Cerebellar cortex (tissue), 1 donor: ENCODE results near the gene SLC10A7.

Experiments
- DNase-seq: peaks from one replicate; pipeline ENCODE4 v3.0.0-alpha.2; 2015; ENCODE audit warnings: low spot score

Gene SLC10A7

DNA sequence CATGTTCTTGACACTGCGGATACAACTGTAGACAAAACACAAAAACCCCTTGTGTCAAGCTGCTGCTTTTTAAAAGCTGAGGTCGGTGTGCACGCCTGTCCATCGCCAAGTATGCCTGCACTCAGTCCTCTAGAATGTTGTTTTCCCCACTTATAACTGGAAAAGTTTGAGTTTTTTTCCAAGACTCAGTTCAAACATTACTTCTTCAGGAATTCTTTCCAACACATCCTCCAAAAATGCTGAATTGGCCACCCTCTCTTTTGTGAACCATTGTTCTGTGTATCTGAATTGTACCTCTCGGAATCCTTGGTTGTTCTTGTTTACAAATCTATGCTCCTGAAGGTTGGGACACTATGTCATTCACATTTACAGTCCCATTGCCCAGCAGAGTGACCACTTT, 212.8 kb downstream of the SLC10A7 start:
- DNase-seq, result no peak

- DNase-seq, result no peak
Observed at GRCh38 chr4:146302822-146303221, 218.9 kb downstream of the SLC10A7 start.

DNA sequence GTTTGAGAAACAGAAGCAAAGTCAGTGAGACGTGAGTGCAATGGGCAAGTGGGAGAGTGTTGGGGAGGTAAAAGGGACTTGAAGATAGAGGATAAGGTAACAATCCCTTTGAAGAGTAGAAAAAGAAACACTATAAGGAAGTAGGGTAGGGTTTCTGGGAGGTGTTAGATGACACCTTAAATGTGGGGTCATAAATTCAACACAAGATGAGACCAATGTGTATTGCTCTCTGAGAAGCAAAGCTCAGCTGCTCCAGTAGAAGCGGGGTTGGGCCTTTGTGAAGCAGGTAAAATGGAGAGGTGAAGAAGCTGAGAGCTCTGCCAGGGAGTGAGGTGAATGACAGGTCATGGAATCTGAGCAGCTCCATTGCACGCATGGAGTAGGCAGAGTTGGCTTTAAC, 222.1 kb downstream of the SLC10A7 start:
- no peak for DNase-seq

DNA sequence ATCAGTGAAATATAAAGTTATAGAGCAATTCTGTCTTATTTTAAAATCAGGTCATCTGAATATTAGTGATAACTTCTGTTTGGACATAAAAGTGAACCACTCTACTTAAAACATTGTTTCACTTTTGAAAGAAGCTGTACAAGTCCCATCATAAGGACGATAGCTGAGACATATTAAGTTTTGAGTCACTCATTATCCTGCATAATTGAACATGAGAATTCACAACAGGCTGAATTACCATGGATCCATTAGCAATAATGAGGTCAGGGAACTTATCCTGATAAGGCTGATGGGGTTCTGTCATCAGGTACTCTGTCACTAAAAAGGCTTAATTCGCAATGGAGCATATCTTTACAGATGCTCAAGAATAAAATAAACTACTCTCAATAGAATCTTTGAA, 227.0 kb downstream of the SLC10A7 start:
- DNase-seq, result no peak

DNA sequence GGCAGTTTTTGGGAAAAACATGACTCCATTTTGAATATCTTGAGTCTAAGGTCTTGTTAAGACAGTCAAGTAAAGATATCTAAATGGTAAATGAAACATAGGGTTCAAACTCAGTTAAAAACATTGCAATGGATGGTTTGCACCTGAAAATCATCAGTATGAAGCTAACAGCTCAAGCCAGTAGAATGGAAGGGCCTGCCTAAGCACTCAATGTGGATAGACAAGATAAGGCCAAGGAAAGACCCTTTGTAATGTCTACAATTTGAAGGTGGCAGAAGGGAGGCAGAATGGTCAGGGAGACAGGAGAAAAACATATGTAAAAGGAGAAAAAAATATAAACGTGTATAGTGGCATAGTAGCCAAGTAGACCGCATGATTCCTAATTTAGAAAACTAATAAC, 229.2 kb downstream of the SLC10A7 start:
- DNase-seq, result no peak

DNA sequence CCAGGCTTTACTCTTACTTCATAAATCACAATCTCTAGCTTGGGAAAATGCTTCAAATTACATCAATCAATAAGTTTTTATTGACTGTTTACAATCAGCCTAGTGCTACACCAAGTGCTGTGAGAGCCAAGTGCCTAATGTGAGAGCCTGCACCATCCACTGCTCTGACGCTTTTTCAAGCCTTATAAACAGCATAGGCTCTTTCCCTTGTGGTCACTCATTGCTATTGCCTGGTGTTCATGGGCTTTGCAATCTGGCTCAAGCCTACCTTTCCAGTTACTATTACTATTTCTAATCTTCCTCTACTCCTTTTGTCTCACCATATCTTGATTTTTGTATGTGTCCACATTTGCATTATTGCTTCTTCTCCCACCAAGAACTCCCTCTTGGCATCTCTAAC, 230.4 kb downstream of the SLC10A7 start:
- DNase-seq, result no peak

- DNase-seq, result no peak
Observed at GRCh38 chr4:146288193-146288592, 233.5 kb downstream of the SLC10A7 start.

- DNase-seq, result no peak
Observed at GRCh38 chr4:146285037-146285436, 236.7 kb downstream of the SLC10A7 start.

DNA sequence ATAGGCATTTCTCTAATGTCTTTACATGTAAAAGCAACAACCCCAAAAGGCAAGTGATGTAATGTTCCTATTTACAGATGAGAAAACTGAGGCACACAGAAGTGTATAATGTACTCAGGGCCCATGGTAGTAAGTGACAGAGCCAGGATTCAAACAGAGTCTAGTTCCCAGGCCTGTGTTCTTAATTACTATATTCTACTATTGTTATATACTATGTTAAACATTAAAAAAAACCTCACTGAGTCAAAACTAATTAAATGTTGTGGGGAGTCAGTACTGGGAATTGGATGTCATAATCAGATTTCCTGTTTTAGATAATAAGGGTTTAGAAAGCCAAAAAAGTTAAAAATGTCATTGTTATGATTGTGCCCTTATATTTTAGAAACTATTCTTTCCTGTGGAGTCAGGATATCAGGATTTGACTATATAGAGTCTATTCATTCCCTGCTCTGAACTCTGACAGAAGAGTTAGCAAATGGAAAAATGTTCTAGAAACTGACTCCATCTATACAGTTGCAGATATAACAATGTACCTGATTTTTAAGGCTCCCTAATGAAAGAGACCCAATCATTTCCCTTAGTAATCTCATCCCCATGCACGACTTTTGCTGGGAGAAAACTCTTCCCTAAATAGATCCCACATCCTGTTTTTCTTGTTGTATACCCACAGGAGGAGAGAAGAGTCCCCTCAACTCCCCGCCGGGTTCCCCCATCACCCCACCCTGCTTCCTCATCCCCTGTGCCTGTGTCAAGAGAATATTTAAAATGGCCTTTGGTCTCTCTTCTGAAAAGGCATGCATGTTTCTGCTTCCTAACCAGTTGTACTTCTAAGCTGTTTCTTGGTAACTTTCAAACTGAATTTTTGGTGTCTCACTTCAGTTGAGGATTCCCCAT, 237.7 kb downstream of the SLC10A7 start:
- no peak for DNase-seq

GRCh38 chr4:146282657-146283056, 239.1 kb downstream of the SLC10A7 start:
- DNase-seq, result no peak

DNA sequence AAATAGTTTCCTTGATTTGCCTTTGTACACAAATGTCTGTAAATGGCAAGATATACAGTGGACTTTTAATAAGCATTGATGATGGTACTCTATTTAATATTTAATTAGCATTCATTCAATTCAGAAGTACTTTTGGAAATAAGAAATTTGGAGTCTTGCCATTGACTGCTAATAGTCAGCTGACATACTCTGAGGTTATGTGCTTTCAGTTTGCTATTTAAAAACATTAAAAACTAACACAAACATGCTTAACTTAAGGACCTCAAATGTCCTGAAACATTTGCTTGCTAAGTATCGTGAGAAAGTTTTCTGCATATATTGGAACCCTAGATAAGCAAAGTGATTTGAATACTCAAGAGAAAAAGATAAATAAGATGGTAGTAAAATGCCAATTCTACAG, 242.8 kb downstream of the SLC10A7 start:
- no peak for DNase-seq

GRCh38 chr4:146275370-146275769, 246.4 kb downstream of the SLC10A7 start:
- DNase-seq, result no peak

GRCh38 chr4:146274774-146275173, 247.0 kb downstream of the SLC10A7 start:
- DNase-seq, result no peak

- no peak for DNase-seq
Observed at GRCh38 chr4:146273204-146273901, 248.4 kb downstream of the SLC10A7 start.

- no peak for DNase-seq
Observed at GRCh38 chr4:146271466-146271865, 250.3 kb downstream of the SLC10A7 start.

DNA sequence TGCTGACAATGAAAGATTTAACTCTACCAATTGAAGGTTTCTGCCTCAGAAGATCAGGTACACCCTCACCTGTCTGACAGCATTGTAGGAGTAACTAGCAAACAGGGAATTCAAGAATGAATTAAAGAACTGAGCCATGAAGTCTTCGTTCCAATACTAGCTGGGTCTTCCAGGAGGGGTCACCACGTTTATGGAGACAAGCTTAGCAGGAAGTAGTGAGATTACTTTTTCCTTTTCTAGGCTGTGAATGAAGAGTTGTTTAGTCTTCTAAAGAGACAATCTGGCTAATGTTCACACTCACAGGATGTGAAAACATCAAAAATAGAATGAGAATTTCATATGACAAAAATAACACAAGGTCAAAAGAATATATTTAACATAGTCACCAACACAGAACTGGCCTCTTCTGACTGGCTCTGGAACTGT, 252.5 kb downstream of the SLC10A7 start:
- no peak for DNase-seq

GRCh38 chr4:146267826-146268225, 253.9 kb downstream of the SLC10A7 start:
- no peak for DNase-seq

- DNase-seq, result no peak
Observed at GRCh38 chr4:146265950-146266490, 255.7 kb downstream of the SLC10A7 start.

DNA sequence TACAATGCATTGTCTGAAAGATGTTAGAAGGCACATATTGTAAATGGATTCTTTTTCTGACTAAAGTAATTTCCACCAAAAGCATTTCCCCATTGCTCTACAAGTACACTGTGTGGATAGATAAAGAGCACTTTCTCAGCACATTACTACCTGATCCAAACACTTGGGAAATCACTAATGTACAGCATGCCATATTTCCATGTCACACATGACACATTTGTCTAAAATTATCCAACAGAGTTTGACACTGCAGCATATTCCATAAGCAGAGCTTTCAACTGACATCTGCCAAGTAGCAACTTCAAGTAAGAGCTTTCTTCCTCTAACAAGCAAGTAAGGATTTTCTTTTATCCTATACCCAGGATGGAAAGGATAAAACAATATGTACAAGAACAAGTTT, 257.9 kb downstream of the SLC10A7 start:
- no peak for DNase-seq

- no peak for DNase-seq
Observed at GRCh38 chr4:146261041-146261440, 260.7 kb downstream of the SLC10A7 start.

GRCh38 chr4:146260521-146260920, 261.2 kb downstream of the SLC10A7 start:
- no peak for DNase-seq

DNA sequence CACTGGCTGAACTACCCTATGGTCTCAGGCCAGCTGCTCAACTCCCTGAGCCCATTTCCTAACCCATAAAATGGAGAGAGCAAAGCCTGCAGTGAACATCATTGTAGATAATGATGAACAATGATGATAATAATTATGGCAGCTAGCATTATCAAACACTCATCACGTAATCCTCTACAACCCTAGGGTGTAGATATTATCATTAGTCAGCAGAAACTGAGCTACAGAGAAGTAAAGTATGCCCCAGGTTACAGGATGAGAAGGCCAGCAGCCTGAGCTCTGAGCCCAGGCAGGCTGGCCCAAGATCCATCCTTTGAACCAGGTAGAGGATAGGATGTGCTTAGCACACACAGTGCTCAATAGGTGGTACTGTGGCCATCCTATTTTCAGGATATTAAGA, 264.2 kb downstream of the SLC10A7 start:
- DNase-seq, result no peak

DNA sequence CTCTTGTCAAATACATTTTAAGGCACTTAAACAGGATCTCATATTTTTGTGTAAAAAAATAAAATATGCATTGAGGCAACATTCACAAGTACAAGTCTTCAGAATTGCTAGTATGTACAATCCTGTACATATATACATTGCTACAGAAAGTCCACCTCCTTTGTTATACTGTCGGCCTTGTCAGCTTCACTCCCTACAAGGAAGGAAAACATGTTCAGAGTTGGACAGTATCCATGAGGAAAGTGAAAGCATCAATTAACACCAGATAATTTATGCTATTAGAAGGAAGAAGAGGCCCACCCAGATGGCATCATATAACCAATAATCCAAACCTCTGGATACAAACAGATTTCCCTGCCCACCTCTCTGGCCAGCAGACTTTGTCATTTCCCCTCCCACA, 265.4 kb downstream of the SLC10A7 start:
- DNase-seq, result no peak
